ENCODE results near the gene RUNX3.

Gene RUNX3

DNA sequence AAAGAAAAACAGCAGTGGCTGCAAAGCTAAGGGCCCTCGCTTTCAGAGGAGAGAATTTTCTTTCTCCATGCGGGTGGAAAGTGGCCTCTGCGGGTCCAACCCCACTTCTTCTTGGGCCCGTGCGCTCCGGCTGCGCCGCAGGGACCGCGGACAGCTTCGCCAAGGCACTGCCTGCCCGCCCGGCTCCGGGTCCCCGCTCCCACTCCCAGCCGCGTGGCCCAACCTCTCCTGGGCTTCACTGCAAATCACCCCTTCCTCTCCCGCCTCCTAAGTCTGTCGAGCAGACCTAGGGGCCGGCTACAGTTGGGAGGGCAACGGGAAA is 1.0 kb upstream of the RUNX3 start:
- no peak for DNase-seq

DNA sequence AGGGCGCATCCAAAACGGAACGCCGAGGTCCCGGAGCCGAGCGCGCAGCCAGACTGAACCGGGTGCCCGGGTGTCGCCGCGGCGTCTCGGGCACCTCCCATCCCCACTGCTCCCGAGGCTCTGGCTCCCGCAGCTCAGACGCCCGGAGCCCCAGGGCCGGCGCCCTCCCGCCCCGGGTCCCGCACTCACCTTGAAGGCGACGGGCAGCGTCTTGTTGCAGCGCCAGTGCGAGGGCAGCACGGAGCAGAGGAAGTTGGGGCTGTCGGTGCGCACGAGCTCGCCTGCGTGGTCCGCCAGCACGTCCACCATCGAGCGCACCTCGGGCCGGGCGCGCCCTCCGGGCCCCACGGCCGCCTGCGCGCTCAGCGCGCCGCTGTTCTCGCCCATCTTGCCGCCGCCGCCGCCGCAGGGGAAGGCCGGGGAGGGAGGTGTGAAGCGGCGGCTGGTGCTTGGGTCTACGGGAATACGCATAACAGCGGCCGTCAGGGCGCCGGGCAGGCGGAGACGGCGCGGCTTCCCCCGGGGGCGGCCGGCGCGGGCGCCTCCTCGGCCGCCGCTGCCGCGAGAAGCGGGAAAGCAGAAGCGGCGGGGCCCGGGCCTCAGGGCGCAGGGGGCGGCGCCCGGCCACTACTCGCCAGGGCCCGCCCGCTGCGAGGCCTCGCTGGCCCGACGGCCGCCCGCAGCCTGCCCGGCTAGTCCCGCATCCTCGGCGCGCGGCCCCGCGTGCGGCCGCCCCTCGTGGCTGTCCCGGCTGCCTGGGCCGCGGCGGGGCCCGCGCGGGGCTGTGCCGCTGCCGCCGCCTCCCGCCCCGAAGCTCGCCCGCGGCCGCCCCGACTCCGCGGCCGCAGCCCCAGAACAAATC is 447 bp downstream of the RUNX3 start:
- no peak for DNase-seq

DNA sequence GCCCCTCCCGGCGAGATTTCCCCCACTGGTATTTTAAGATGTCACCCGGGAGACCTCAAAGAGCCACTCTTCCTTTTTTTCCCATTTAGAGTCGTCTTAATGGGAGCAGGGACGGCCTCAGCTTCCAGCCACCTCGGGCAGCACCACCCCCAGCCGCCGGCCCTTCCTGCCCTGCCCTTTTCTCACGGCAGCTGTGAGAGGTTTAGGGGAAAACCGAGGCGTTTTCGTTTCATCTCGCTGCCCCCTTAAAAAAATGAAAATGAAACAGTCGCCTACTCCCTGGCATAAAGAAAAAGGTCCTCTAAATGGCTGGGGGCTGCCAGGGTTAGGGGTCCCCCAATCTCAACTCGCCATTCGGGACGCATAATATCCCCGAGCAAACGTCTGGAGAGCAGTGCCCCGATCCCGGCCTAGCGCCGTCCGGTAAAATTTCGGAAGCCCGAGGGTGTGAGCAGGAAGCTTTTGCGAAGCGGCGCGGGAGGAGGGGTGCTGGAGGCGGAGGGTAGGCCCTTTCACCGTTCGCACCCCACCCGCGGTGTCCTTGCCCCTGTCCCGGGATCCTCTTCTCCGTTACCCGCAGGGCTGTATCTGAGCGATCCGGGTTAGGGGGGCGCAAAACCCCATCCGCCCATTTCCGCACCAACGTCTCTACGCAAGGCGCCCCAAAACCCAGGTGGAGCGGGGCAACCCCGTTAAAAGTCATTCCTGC is 1.2 kb downstream of the RUNX3 start:
- DNase-seq: no peak

DNA sequence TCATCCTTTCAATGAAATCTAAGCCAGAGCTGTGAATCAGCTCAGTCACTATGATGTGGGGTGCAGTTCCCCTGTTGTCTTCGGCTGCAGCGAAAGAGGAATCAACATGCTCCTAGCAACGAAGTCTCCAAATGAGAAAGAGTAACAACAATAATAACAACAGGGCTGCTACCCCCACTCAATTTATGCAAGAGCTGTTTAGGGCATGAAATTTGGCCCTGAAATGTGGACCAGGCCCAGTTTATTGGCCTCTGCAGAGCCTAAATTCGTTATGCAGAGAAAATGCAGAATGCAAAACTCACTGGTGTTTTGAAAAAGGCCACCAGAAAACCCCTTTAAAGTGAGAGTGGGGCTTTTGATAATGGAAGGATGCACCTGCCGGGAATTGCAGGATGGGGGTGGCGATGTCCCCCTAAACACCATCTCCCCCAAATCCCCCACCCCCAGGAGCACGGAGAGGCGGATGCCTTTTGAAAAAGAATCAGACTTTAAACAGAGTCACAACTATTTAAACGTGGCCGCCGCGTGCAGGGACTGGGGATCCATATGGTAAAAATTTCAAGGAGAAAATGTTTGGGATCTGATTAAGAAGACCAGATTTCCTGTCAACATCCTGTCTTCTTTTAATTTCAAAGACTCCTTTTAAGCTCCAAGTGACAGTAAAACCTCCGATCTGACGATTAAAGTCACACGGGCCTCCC is 1.9 kb downstream of the RUNX3 start:
- DNase-seq: no peak

DNA sequence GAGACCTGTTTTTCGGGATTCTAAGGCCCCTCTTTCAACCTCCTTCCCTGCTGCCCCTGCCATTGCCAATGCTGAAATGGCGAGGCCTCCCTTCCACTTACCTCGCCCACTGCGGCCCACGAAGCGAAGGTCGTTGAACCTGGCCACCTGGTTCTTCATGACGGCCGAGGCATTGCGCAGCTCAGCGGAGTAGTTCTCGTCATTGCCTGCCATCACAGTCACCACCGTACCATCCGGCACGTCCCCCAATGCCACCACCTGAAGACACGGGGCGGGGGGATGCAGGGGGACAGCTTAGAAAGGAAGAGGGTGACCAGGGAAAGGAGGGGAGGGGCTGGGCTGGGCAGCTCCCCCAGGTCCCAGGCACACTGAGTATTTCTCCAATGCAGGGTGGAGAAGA is 2.6 kb downstream of the RUNX3 start:
- no peak for DNase-seq

DNA sequence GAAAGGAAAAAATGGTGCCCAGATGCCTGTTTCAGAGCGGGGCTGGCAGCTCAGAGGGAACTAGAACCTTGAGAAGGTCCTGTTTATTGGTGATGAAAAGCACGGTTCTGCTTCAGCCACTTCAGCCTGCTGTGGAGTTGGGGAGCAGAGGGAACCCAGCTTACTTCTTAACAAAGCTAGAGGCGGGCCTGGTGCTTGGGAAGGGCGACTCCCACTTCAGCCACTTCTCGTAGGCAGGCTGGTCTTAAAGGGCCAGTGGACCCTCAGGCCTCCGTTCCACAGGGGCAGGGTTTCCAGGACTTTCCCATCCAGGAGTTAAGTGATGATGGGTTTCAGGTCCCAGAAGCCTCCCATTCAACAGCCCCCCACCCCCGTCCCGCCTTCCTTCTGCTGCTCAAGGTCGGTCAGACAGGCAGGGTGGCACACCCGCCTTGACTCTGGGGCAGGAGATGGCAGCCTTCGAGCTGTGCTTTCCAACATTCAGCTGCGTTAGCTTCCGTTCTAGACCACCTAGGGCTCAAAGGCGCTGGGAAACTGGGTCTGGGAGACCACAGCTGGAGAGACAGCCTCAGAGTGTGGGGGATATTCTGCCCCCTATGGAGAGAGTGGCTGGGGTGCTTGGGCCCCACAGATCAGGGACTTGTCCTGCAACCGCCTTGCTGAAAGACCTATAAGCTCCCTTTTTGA is 3.4 kb downstream of the RUNX3 start:
- DNase-seq: no peak

DNA sequence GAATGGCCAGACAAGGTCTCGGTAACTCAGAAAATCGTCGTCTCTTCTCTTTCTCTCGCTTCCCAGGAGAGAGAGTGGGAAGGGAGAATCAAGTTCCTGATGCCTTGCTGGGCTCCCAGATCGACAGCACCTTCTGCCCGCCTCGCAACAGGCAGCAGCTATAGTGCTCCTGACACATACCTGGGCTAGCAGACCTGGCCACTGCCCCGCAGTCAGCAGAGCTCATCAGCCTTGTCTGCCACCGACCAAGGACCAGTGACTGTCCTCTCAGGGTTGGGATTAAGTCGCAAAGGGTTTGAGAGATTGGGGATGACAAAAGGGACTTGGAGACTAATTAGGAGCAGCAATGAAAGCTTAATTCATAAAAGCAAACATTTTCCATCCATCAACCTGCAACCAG is 4.1 kb downstream of the RUNX3 start:
- no peak for DNase-seq

DNA sequence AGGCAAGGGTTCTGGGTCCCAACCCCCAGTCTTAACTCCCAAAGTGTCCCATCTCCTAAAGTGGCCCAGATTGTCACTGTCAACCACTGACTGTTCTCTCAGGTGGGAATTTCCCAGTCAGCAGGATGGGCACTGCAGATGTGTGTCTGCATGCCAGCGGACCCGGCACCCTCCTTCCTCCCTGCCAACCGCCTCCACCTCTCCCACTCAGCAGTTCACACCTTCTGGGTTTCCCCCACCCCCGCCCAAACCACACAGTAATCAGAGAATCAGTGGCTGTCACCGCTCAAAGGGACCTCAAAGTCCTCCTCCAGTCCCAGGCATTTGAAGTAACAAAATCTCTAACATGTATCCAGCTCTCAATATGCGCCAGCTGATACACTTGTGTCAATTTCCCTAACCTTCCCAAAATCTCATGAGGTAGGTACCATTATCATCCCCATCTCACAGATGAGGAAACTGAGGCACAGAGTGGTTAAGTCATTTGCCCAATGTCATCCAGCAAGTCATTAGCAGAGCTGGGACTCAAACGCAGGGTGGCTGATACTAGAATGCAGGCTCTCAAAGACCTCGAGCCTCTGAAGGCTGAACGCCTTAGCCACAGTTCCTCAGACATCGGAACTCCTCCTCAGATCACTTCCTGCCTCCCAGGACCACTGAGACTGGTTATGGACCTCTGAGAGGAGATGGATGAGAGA is 4.8 kb downstream of the RUNX3 start:
- no peak for DNase-seq

DNA sequence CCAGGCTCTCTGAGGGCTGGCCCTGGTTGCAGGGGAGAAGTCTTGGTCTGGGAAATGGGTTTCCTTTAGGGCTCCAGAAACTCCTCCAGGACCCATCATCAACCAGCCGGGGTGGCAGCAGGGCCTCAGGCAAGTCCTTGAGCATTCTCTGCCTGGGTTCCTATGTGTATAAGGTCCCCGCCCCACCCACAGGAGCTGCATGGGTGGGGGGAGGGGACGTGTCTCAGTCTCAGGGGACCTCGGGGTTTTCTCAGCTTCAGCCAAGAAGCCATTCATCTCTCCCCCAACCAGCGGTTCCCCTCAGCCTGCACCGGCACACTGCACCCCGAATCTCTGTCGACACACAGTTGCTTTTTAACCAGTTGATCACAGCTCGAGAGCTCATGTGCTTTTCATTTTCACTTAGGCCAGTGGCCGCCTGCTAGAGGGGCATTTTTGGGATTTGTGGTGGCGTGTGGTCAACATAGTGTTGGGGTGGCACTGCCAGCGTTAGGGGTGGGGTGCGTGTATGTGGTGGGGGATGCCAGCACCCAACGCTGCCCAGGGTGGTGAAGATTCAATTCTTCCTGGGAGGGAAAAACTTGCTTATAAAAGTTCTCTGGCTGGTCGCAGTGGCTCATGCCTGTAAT is 6.5 kb downstream of the RUNX3 start:
- DNase-seq: no peak

DNA sequence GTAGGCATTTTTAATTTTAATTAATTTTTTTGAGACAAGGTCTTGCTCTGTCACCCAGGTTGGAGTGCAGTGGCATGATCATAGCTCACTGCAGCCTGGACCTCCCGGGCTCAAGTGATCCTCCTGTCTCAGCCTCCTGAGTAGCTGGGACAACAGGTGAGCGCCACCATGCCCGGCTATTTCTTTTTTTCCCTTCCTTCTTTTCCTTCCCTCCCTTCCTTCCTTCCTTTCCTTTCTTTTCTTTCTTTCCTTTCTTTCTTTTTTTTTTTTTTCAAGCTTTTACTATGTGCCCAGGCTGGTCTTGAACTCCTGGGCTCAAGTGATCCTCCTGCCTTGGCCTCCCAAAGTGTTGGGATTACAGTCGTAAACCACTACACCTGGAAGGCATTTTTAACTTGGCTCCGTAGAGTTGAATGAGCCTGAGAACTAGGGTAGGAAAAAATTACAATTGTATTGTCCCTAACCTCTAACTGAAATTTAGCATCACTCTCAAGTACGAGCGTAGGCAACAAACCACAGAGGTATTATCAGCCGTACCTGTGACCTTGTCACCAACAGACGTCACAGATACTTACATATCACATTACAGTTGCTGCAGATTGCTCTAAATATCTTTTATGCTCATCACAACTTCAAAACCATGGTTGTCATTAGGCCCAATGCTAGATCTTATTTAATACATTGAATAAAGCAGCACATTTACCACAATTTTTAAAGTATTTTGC is 8.0 kb downstream of the RUNX3 start:
- DNase-seq: no peak

DNA sequence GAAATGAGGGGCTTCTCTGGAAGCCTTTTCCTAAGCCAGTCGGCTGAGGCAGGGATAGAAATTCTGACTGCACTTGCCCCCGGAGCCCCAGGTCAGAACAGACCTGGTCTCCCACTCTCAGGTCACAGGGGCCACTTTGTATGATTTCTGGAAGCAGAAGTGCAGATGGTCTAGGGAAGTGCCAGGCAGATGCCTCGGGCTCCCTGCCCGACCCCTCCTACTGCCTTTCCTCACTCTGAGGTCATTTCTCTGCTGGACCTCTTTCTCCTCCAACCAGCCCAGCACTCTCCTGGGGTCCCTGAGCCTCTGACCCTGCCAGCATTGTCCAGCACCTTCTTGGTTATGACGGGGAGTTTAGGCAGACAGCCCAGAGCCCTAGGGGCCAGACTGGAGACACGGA is 8.7 kb downstream of the RUNX3 start:
- no peak for DNase-seq

DNA sequence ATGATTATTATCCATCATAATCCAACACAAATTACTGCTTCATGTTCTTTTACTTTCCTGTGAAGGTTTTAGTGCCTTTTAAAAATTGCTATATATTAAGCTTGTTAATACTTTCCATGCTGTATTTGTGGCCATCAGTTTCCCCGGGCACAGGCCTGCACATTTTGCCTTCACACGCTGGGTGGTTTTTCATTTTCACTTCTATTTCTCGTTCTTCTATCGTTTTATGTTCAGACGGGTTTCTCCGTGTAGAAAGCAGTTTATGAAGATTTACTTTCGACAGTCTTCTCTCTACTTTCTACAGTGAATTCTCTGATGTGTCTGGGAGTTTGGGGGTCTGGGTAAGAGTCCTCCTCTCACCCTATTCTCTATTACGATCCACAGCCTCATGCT is 9.5 kb downstream of the RUNX3 start:
- DNase-seq: no peak

DNA sequence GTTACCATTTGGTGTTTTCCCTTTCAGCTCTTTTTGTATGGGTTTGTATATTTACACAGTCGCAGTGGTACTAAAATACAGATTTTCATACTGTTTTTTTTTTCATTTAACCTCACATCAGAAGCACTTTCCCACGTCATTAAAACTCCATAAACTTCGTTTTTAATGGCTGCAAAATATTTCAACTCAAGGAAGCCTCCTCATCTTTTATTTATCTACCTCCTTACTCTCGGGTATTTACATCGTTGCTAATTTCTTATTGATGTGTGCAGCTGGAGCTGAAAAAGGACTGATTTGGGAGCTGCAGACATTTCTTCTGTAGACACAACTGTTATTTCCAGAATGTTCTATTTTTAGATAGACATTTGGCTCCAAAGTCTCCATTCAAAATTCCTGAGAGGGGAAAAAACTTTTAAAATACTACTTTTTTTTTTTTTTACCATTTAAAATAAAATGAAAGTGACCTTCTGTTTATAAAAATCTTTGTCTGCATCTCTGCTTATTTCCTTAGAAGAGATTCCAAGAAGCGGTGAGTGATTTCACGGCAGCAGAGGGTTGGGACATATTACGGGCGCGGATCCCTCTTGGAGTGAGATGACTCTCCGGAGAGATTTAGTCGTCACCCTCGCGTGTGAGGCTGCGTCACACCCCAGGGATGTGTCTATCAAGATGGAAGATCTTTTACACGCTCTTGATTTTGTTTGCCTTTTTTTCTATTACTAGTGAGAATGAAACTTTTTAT is 10.1 kb downstream of the RUNX3 start:
- no peak for DNase-seq

DNA sequence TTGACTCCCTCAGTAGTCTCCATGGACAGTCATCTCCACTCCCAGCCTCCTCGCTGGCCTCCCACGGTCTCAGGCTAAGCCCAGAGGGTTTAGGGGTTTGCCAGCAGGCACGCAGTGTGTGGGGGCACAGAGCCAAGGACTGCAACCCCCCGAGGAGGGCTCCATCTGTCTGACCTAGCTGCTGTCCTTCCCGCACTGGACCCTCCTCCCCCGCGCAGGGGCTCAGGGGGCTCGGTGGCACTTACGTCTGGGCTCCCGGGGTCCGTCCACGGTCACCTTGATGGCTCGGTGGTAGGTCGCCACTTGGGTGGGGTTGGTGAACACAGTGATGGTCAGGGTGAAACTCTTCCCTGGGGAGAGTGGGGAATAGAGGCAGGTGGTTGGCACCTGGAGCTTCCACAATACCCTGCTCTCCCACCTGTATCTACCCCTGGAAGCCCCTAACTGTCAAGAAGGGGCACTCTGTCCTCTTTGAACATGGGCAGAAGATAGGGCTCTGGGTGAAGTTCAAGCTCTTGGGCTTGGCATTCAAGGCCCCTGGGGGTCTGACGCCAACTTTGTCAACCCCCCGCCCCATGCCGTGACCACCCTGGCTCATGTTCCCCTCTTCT is 11.0 kb downstream of the RUNX3 start:
- no peak for DNase-seq

DNA sequence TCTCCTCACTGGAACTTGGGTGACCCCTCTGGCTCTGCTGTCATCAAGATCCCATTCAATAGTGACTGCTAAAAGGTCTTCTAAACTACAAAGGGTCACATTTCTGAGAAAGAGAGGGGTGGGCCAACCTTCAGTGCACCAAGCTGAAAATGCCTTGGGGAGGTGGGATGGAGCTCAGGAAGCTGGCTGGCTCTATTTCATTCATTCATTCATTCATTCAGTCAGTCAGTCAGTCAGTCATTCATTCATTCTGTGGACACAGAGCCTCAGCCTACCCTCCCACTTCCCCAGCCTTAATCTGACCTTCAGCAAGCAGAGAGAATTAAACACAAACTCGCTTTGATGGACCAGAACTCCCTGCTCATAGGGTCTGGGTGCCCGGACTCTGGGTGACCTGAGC is 11.7 kb downstream of the RUNX3 start:
- DNase-seq: no peak

DNA sequence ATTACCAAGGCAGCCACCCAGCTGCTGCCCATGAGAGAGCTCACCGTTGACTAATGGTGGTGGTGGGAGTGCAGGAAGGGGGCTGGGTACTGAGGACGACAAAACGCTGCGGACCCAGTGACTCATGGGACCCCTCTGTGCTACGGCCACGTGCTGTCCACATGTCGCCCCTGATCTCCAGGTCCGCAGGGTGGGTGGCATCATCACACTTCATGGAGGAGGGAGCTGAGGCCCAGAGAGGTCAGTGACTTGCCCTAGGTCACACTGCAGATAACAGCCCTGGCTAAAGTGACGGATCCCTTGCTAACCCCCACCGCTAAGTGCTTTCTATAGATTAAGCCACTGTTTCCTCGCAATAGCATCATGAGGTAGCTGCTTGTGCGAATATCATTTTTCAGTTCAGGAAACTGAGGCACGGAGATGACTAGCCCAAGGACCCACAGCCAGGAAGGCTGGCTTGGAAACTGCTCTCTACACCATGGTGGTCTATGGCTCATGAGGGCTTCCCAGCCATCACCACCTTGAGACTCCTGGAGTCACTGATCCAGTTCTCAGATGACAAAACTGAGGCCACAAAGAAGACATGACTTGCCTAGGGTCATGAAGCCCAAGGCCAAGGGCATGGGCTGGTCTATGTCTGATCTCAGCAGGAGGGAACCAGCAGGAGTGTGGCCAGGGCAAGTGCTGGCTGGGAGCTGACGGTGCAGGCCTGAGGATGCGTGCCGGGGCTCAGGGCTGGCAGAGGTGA is 12.6 kb downstream of the RUNX3 start:
- DNase-seq: no peak

DNA sequence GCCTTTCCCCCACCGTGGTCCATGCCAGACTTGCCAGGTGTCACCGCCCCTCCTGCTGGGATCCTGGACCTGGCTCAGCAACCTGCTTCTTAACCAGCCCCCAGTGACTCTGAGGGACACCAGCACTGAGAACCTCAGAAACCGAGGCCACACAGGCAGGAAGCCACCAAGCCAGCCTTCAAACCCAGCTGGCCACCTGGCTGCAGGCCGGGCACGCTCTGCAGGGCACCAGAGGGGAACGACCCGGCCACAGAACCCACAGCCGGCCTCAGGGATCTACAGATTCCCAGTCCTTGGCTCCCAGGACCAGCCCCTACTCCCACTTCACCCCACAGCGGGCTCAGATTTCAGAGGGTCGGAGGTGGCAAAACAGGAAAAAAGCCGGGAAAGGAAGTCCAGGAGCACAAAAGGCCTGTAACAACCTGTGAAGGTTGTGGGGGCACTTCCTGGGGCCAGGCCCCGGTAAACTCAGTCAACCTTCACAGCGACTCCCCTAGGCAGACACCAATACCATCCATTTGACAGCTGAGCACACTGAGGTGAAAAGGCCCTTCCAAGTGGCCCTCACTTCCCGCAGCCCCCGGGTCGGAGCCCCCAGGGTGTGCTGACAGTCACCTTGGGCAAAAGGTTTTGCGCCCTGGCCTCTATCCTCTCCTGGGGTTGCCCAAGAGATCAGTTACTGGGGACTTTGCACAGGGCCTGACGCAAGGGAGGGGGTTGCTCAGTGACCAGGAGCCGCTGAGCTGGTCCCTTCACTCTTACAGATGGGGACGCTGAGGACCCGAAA is 14.1 kb downstream of the RUNX3 start:
- no peak for DNase-seq
